Right hindlimb (tissue), 1 donor: ENCODE measurements around the gene HERC6.
"Not testable (repeated sequence)": the region's sequence is repeated elsewhere in the genome, so short reads cannot be mapped to it uniquely, and the experiment has no call there.

Source experiments
- DNase-seq: peaks from one replicate; pipeline ENCODE4 v3.0.0-alpha.2; 2018

The HERC6 gene

GRCh38 chr4:88448211-88448765 lies 69.6 kb downstream of the HERC6 start:
- DNase-seq: not testable (repeated sequence)

- DNase-seq: no peak
Measured at GRCh38 chr4:88448889-88449288, 70.2 kb downstream of the HERC6 start.

- no peak for DNase-seq
Measured at GRCh38 chr4:88449290-88449689, 70.6 kb downstream of the HERC6 start.

- DNase-seq: no peak
Measured at GRCh38 chr4:88451205-88451604, 72.6 kb downstream of the HERC6 start.

- DNase-seq: no peak
Measured at GRCh38 chr4:88452912-88453311, 74.3 kb downstream of the HERC6 start.

- DNase-seq: peak; percentile 91
Measured at GRCh38 chr4:88456670-88457306, 78.1 kb downstream of the HERC6 start, which contains the start of gene HERC5. HERC5 (plus strand) TSS chr4:88457119; CDS start chr4:88457270, 151 bp downstream.

GRCh38 chr4:88457307-88458103 lies 78.9 kb downstream of the HERC6 start:
- DNase-seq: peak; percentile 61

GRCh38 chr4:88458104-88458740 lies 79.6 kb downstream of the HERC6 start:
- no peak for DNase-seq

- no peak for DNase-seq
Measured at GRCh38 chr4:88465653-88466192, 87.1 kb downstream of the HERC6 start.

GRCh38 chr4:88467392-88467791 lies 88.7 kb downstream of the HERC6 start:
- DNase-seq: no peak

- DNase-seq: no peak
Measured at GRCh38 chr4:88477229-88477860, 98.7 kb downstream of the HERC6 start.

GRCh38 chr4:88478247-88478646 lies 99.6 kb downstream of the HERC6 start:
- no peak for DNase-seq

- DNase-seq: no peak
Measured at GRCh38 chr4:88481537-88481936, 102.9 kb downstream of the HERC6 start.

GRCh38 chr4:88489100-88489761 lies 110.6 kb downstream of the HERC6 start:
- DNase-seq: no peak
